Hepatocyte (in vitro differentiated cells): ENCODE results near the gene GPR84. TPM values are rescaled to one million over a fixed set of nuclear protein-coding genes. Genes with fewer than 3 reads are reported as not detected.

ENCODE experiments used
- DNase-seq: peaks from one replicate; pipeline ENCODE4 v3.0.0-alpha.2; 2016; ENCODE audit warnings: low spot score
- H2AFZ ChIP-seq: fragments of 200-600 bp; sonication (generic); 2 replicates; pipeline ENCODE4 v1.6.0; 2016; ENCODE audit warnings: antibody characterized with exemption, mild to moderate bottlenecking
- H3K27ac ChIP-seq: fragments of 200-600 bp; sonication (generic); 2 replicates; pipeline ENCODE4 v1.5.1; 2016; ENCODE audit warnings: mild to moderate bottlenecking
- H3K27me3 ChIP-seq: fragments of 200-600 bp; sonication (generic); 2 replicates; pipeline ENCODE4 v1.6.1; 2016
- H3K36me3 ChIP-seq: fragments of 200-600 bp; sonication (generic); replicated peaks from 2 replicates; pipeline ENCODE4 v1.5.1; 2016; ENCODE audit warnings: low read depth; ENCODE audit not compliant: insufficient read depth
- H3K4me1 ChIP-seq: fragments of 200-600 bp; sonication (generic); 2 replicates; pipeline ENCODE4 v1.5.1; 2016; ENCODE audit warnings: mild to moderate bottlenecking, moderate library complexity; ENCODE audit not compliant: insufficient read depth
- H3K4me2 ChIP-seq: fragments of 200-600 bp; sonication (generic); 2 replicates; pipeline ENCODE4 v1.6.0; 2016
- H3K4me3 ChIP-seq: fragments of 200-600 bp; sonication (generic); 2 replicates; pipeline ENCODE4 v1.5.1; 2016; ENCODE audit warnings: mild to moderate bottlenecking
- H3K79me2 ChIP-seq: fragments of 200-600 bp; sonication (generic); 2 replicates; pipeline ENCODE4 v1.6.0; 2017; ENCODE audit warnings: mild to moderate bottlenecking
- H3K9me2 ChIP-seq: fragments of 200-600 bp; sonication (generic); replicated peaks from 2 replicates; pipeline ENCODE4 v1.6.0; 2017; ENCODE audit warnings: mild to moderate bottlenecking; ENCODE audit not compliant: insufficient read depth
- H3K9me3 ChIP-seq: fragments of 200-600 bp; sonication (generic); 2 replicates; pipeline ENCODE4 v1.5.1; 2016; ENCODE audit warnings: low read depth, mild to moderate bottlenecking
- H4K20me1 ChIP-seq: fragments of 200-600 bp; sonication (generic); 2 replicates; pipeline ENCODE4 v1.6.0; 2016; ENCODE audit warnings: mild to moderate bottlenecking; ENCODE audit not compliant: insufficient read depth, poor library complexity, severe bottlenecking
- EZH2 ChIP-seq: fragments of 200-600 bp; sonication (generic); IDR thresholded peaks from 2 replicates; pipeline ENCODE4 v1.6.1; 2016; ENCODE audit warnings: antibody characterized with exemption, mild to moderate bottlenecking, borderline replicate concordance
- EZH2phosphoT487 ChIP-seq: fragments of 200-600 bp; sonication (generic); IDR thresholded peaks from one replicate; pipeline ENCODE4 v1.6.1; 2018; ENCODE audit warnings: antibody characterized with exemption, mild to moderate bottlenecking, low read depth, moderate library complexity; ENCODE audit not compliant: unreplicated experiment, severe bottlenecking
- WGBS: methylation state at CpG from one replicate; pipeline ENCODE4 v1.1.6; 2016; ENCODE audit warnings: low lambda C conversion rate; ENCODE audit errors: missing lambda C conversion rate; 5-methylcytosine and 5-hydroxymethylcytosine counted together
- microRNA counts: library from miRNA; unstranded; fragments of <30 nt; microRNA quantifications from one replicate; lab custom pipeline; 2017
- microRNA-seq: library from miRNA; unstranded; fragments of <30 nt; microRNA quantifications from one replicate; pipeline ENCODE4, GENCODE V29; 2017
- polyA plus RNA-seq: library from polyadenylated mRNA; unstranded; fragments of >200 nt; fragmentation: Nextera tagmentation; extraction: Ambion mirVana; gene quantifications from 2 replicates; pipeline ENCODE4 v1.2.1, GENCODE V29; 2016
- small RNA-seq: library from RNA; depleted of rRNA; stranded (forward); fragments of <200 nt; gene quantifications from one replicate; pipeline ENCODE3, GENCODE V24; 2014
- total RNA-seq: library from RNA; depleted of rRNA; stranded (reverse); fragments of >200 nt; gene quantifications from 2 replicates; pipeline ENCODE4 v1.2.3, GENCODE V29; 2014
- TF ChIP-seq, protein P1 (sequence below): fragments of 200-600 bp; sonication (generic); IDR thresholded peaks from 2 replicates; pipeline ENCODE4 v1.5.1; 2016; ENCODE audit warnings: antibody characterized with exemption, mild to moderate bottlenecking; ENCODE audit not compliant: poor library complexity

The GPR84 gene
- total and polyA plus RNA-seq, 2 experiments from 2014 or later, result 0.07 TPM; not detected in 1

DNA sequence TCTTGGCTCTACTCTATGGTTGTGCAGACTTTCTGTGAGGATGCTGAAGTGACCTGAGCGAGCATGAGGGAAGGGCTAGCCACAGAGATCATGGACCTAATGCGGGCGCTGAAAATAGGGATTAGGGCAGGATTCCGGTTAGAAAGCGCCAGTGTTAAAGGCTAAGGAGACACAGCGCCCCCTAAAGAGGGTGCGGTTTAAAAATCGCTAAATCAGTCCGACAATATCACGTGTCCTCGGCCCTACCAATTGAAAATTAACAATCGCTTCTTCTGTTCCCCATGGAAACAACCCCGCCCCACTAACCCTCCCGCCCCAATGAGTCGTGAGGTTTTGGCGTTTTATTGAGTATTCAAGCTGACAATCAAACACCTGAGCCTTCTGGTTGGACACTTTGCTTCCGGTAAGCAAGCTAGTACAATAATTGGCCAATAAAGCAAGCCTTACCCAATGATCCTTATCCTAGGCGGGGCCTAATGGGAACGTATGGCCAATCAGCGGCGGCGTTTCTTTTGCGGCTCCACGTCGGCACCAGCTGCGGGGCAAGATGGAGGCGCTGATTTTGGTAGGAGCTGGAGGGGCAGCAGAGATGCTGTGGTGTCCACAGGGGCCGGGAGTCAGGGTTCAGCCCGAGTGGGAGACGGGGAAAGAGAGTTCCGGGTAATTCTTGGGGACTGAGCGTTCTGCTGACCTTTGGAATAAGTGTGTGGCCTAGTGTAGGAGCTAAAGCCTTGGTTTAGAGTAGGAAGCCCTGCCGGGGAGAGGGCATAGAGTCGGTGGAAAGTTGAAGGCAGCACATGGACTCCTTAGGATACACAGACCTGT lies 39.5 kb downstream of the GPR84 start, which contains the start of gene COPZ1:
COPZ1 (plus strand) TSS at position 515 of the 825 bp plus-strand sequence; CDS start at position 548, 33 bp downstream.
- Histone ChIP-seq H3K9me3 (no peaks in the 10 kb centered on the region), H3K36me3 (no peaks in the 10 kb centered on the region), H3K4me3 (peak within 1 kb of the TSS; percentile 64), H3K27me3 (no peaks in the 10 kb centered on the region), H3K4me1 (peaks cover 25% of the 10 kb centered on the region), H2AFZ (peak within 1 kb of the TSS; percentile 86), H3K9me2 (no peaks in the 10 kb centered on the region), H3K4me2 (peak within 1 kb of the TSS; percentile 75), H4K20me1 (no peaks in the 10 kb centered on the region), H3K27ac (peak within 1 kb of the TSS; percentile 89), H3K79me2 (peaks cover 46% of the 10 kb centered on the region)
- WGBS, result 3% methylated on average over 33 of the region's 34 CpGs
- TF ChIP-seq EZH2, result no peak
- TF ChIP-seq, protein P1, sequence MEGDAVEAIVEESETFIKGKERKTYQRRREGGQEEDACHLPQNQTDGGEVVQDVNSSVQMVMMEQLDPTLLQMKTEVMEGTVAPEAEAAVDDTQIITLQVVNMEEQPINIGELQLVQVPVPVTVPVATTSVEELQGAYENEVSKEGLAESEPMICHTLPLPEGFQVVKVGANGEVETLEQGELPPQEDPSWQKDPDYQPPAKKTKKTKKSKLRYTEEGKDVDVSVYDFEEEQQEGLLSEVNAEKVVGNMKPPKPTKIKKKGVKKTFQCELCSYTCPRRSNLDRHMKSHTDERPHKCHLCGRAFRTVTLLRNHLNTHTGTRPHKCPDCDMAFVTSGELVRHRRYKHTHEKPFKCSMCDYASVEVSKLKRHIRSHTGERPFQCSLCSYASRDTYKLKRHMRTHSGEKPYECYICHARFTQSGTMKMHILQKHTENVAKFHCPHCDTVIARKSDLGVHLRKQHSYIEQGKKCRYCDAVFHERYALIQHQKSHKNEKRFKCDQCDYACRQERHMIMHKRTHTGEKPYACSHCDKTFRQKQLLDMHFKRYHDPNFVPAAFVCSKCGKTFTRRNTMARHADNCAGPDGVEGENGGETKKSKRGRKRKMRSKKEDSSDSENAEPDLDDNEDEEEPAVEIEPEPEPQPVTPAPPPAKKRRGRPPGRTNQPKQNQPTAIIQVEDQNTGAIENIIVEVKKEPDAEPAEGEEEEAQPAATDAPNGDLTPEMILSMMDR, result peak; percentile 91
- DNase-seq, result peak; percentile 98

DNA sequence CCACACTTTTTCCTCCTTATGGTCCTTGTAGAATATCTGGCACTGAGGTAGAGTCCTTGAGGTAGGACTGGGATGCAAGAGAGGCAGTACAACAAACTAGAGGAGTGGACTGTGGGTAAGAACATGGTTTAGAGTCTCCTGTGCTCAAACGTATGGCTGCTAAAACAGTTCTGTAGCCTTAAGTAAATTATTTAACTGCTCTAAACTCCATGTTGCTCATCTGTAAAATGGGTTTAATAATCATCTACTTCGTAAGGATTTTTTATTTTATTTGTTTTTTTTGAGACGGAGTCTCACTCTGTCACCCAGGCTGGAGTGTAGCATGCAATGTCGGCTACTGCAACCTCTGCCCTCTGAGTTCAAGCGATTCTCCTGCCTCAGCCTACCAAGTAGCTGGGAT lies 42.9 kb downstream of the GPR84 start:
- H3K4me2 ChIP-seq, result no peak overlapping the region
- H3K9me2 ChIP-seq, result no peaks in the 10 kb centered on the region
- no peaks in the 10 kb centered on the region for H4K20me1 ChIP-seq
- H3K79me2 ChIP-seq, result peaks cover 11% of the 10 kb centered on the region
- WGBS, result 91% methylated on average over 5 of the region's 5 CpGs
- H2AFZ ChIP-seq, result no peak overlapping the region
- H3K4me1 ChIP-seq, result peaks cover 7% of the 10 kb centered on the region
- TF ChIP-seq, protein P1, result no peak
- TF ChIP-seq EZH2phosphoT487 (no peak), EZH2 (no peak)
- H3K27ac ChIP-seq, result no peak overlapping the region
- no peaks in the 10 kb centered on the region for H3K9me3 ChIP-seq
- H3K36me3 ChIP-seq, result no peaks in the 10 kb centered on the region
- DNase-seq, result no peak
- H3K4me3 ChIP-seq, result no peak overlapping the region
- no peaks in the 10 kb centered on the region for H3K27me3 ChIP-seq

MicroRNA genes within 50 kb of the gene (microRNA counts, 767-probe panel; counts per million panel counts)
- 9,250 counts per million, percentile 71 among the panel's probes with 10 or more counts for microRNA hsa-miR-148b-3p (lab: Ali Mortazavi, UCI)

Small RNA genes lying within 50 kb of the gene (microRNA-seq; reads per million reads assigned to microRNA genes)
- 503 reads per million, percentile 73 among the genes with 10 or more reads in this experiment for gene MIR148B

Small RNA genes lying within 50 kb of the gene (small RNA-seq; reads per million reads assigned to genes)
- gene MIR148B (230 reads per million, percentile 98 among the genes with 10 or more reads in this experiment), gene RN7SL744P (not detected), gene RNU6-950P (not detected)

Other genes with a start within 250 kb of the GPR84 start
- gene SMUG1, start 175.5 kb downstream of the GPR84 start, total RNA-seq, result 54.3 and 59.1 TPM in 2 replicates
- gene SMUG1, start 175.5 kb downstream of the GPR84 start, polyA plus RNA-seq, result 70.3 and 77.9 TPM in 2 replicates
- 58.2 and 60.1 TPM in 2 replicates for gene CBX5, start 84.4 kb downstream of the GPR84 start, total RNA-seq
- gene CBX5, start 84.4 kb downstream of the GPR84 start, polyA plus RNA-seq, result 21.9 and 23.3 TPM in 2 replicates
- 467 and 721 TPM in 2 replicates for gene HNRNPA1, start 83.8 kb downstream of the GPR84 start, total RNA-seq
- 482 and 531 TPM in 2 replicates for gene HNRNPA1, start 83.8 kb downstream of the GPR84 start, polyA plus RNA-seq
- 0.44 TPM in 1 of 2 replicates, not detected in the other for gene NFE2, start 63.5 kb downstream of the GPR84 start, total RNA-seq
- gene NFE2, start 63.5 kb downstream of the GPR84 start, polyA plus RNA-seq, result 0.83 TPM in 1 of 2 replicates, not detected in the other
- gene COPZ1, start 39.4 kb downstream of the GPR84 start, total RNA-seq, result 164 and 220 TPM in 2 replicates
- 207 and 224 TPM in 2 replicates for gene COPZ1, start 39.4 kb downstream of the GPR84 start, polyA plus RNA-seq
- 2.2 and 5.6 TPM in 2 replicates for gene ZNF385A, start 20.2 kb upstream of the GPR84 start, total RNA-seq
- gene ZNF385A, start 20.2 kb upstream of the GPR84 start, polyA plus RNA-seq, result 4.2 and 4.6 TPM in 2 replicates
- gene ITGA5, start 54.8 kb upstream of the GPR84 start, total RNA-seq, result 31.3 and 45.7 TPM in 2 replicates
- gene ITGA5, start 54.8 kb upstream of the GPR84 start, polyA plus RNA-seq, result 53.6 and 57.2 TPM in 2 replicates
- gene GTSF1, start 109.1 kb upstream of the GPR84 start, total RNA-seq, result not detected in 2 replicates
- gene GTSF1, start 109.1 kb upstream of the GPR84 start, polyA plus RNA-seq, result not detected in 2 replicates
- gene NCKAP1L, start 133.3 kb upstream of the GPR84 start, total RNA-seq, result 0.60 and 1.6 TPM in 2 replicates
- 2.5 TPM in 1 of 2 replicates, not detected in the other for gene NCKAP1L, start 133.3 kb upstream of the GPR84 start, polyA plus RNA-seq
- gene PDE1B, start 185.1 kb upstream of the GPR84 start, total RNA-seq, result 0.10 and 0.60 TPM in 2 replicates
- 0.58 TPM in 1 of 2 replicates, not detected in the other for gene PDE1B, start 185.1 kb upstream of the GPR84 start, polyA plus RNA-seq
- gene PPP1R1A, start 224.2 kb upstream of the GPR84 start, total RNA-seq, result 14.0 and 19.9 TPM in 2 replicates
- 26.2 and 43.2 TPM in 2 replicates for gene PPP1R1A, start 224.2 kb upstream of the GPR84 start, polyA plus RNA-seq